Prostate gland (tissue), 2 donors: ENCODE results near the gene CACNG5.

Source experiments
- CTCF ChIP-seq, 4 experiments: fragments of 200-600 bp in 2 of 4; fragments of 450-650 bp in 2 of 4; sonication (generic) in 2 of 4; IDR thresholded peaks; 1 replicate in 3 of 4; 2 replicates in 1 of 4; pipeline ENCODE4 v1.5.1; 2016 to 2019; ENCODE audit warnings: antibody characterized with exemption in 4 of 4, mild to moderate bottlenecking in 2 of 4, moderate library complexity in 2 of 4
- POLR2A ChIP-seq: fragments of 450-650 bp; IDR thresholded peaks from one replicate; pipeline ENCODE4 v1.6.1; 2016; ENCODE audit warnings: antibody characterized with exemption, mild to moderate bottlenecking

- TF ChIP-seq CTCF (IDR thresholded peaks at IDR 0.05) (no peak), POLR2A (no peak)
Observed at GRCh38 chr17:66843627-66844026, 8.7 kb downstream of the CACNG5 start.
